ENCODE measurements around the gene FILIP1L.

The FILIP1L gene

GRCh38 chr3:100023595-100023994, 90.7 kb downstream of the FILIP1L start:
- Histone ChIP-seq H3K9me3 (ENCODE audit: insufficient read depth, low read depth, low read length) (no peaks in the 10 kb centered on the region), H3K9me2 (replicated peaks; ENCODE audit: low read depth, low read length) (no peaks in the 10 kb centered on the region), H3K36me3 (ENCODE audit: insufficient read depth, low read length) (no peaks in the 10 kb centered on the region), H3K9ac (ENCODE audit: low read depth, low read length, poor library complexity, severe bottlenecking) (no peak overlapping the region), H3K79me2 (ENCODE audit: insufficient read depth, low read length) (no peaks in the 10 kb centered on the region), H4K20me1 (ENCODE audit: insufficient read depth, low read length, poor library complexity, severe bottlenecking) (no peaks in the 10 kb centered on the region), H3K27me3 (ENCODE audit: insufficient read depth, low read length, poor library complexity, severe bottlenecking) (no peaks in the 10 kb centered on the region), H3K4me1 (ENCODE audit: insufficient read depth, low read length, poor library complexity, severe bottlenecking) (peaks cover 22% of the 10 kb centered on the region), H3K4me3 (ENCODE audit: low read length, poor library complexity, severe bottlenecking) (no peak overlapping the region), H3K4me2 (ENCODE audit: low read depth, low read length, poor library complexity, severe bottlenecking) (no peak overlapping the region), H2AFZ (ENCODE audit: low read length) (no peak overlapping the region), H3F3A (ENCODE audit: low read depth) (no peaks in the 10 kb centered on the region)
- TF ChIP-seq CTCF (conservative IDR thresholded peaks at IDR 0.05; ENCODE audit: low read length), result no peak
- no peak for TF ChIP-seq EZH2phosphoT487 (IDR thresholded peaks at IDR 0.05; ENCODE audit: borderline replicate concordance)

- peaks cover 27% of the 10 kb centered on the region for H3K4me1 ChIP-seq (ENCODE audit: insufficient read depth, low read length, poor library complexity, severe bottlenecking)
- no peak overlapping the region for H2AFZ ChIP-seq (ENCODE audit: low read length)
- TF ChIP-seq EZH2phosphoT487 (IDR thresholded peaks at IDR 0.05; ENCODE audit: borderline replicate concordance) (no peak), CTCF (conservative IDR thresholded peaks at IDR 0.05; ENCODE audit: low read length) (no peak)
- H3K27me3 ChIP-seq (ENCODE audit: insufficient read depth, low read length, poor library complexity, severe bottlenecking), result no peaks in the 10 kb centered on the region
- H3K4me3 ChIP-seq (ENCODE audit: low read length, poor library complexity, severe bottlenecking), result no peak overlapping the region
- no peaks in the 10 kb centered on the region for H3F3A ChIP-seq (ENCODE audit: low read depth)
- H3K9me2 ChIP-seq (replicated peaks; ENCODE audit: low read depth, low read length), result no peaks in the 10 kb centered on the region
- no peaks in the 10 kb centered on the region for H3K36me3 ChIP-seq (ENCODE audit: insufficient read depth, low read length)
- no peaks in the 10 kb centered on the region for H4K20me1 ChIP-seq (ENCODE audit: insufficient read depth, low read length, poor library complexity, severe bottlenecking)
- H3K9ac ChIP-seq (ENCODE audit: low read depth, low read length, poor library complexity, severe bottlenecking), result no peak overlapping the region
- no peak overlapping the region for H3K4me2 ChIP-seq (ENCODE audit: low read depth, low read length, poor library complexity, severe bottlenecking)
- no peaks in the 10 kb centered on the region for H3K9me3 ChIP-seq (ENCODE audit: insufficient read depth, low read depth, low read length)
- H3K79me2 ChIP-seq (ENCODE audit: insufficient read depth, low read length), result no peaks in the 10 kb centered on the region
These were observed 91.2 kb downstream of the FILIP1L start for GRCh38 chr3:100023150-100023549.

- H3K9ac ChIP-seq (ENCODE audit: low read depth, low read length, poor library complexity, severe bottlenecking), result no peak overlapping the region
- no peaks in the 10 kb centered on the region for H3F3A ChIP-seq (ENCODE audit: low read depth)
- peaks cover 25% of the 10 kb centered on the region for H3K4me1 ChIP-seq (ENCODE audit: insufficient read depth, low read length, poor library complexity, severe bottlenecking)
- H3K4me3 ChIP-seq (ENCODE audit: low read length, poor library complexity, severe bottlenecking), result no peak overlapping the region
- H3K36me3 ChIP-seq (ENCODE audit: insufficient read depth, low read length), result no peaks in the 10 kb centered on the region
- no peak for TF ChIP-seq CTCF (conservative IDR thresholded peaks at IDR 0.05; ENCODE audit: low read length)
- no peak for TF ChIP-seq EZH2phosphoT487 (IDR thresholded peaks at IDR 0.05; ENCODE audit: borderline replicate concordance)
- no peaks in the 10 kb centered on the region for H3K79me2 ChIP-seq (ENCODE audit: insufficient read depth, low read length)
- H3K4me2 ChIP-seq (ENCODE audit: low read depth, low read length, poor library complexity, severe bottlenecking), result no peak overlapping the region
- no peaks in the 10 kb centered on the region for H3K9me2 ChIP-seq (replicated peaks; ENCODE audit: low read depth, low read length)
- no peaks in the 10 kb centered on the region for H3K9me3 ChIP-seq (ENCODE audit: insufficient read depth, low read depth, low read length)
- no peak overlapping the region for H2AFZ ChIP-seq (ENCODE audit: low read length)
- no peaks in the 10 kb centered on the region for H3K27me3 ChIP-seq (ENCODE audit: insufficient read depth, low read length, poor library complexity, severe bottlenecking)
- no peaks in the 10 kb centered on the region for H4K20me1 ChIP-seq (ENCODE audit: insufficient read depth, low read length, poor library complexity, severe bottlenecking)
These were observed 91.8 kb downstream of the FILIP1L start for GRCh38 chr3:100022506-100022905.

Measured in Loucy (cell line).